Measurements from ENCODE around the gene ZACN. TPM values are rescaled to one million over a fixed set of nuclear protein-coding genes. Genes with fewer than 3 reads are reported as not detected.
"Not testable (repeated sequence)": the region's sequence is repeated elsewhere in the genome, so short reads cannot be mapped to it uniquely, and the experiment has no call there.

Gene ZACN
- total RNA-seq, 2 donors from 2014 or later, result not detected

- H3K27ac ChIP-seq, result no peak overlapping the region
Measured at GRCh38 chr17:76050538-76051467, 28.2 kb upstream of the ZACN start.

GRCh38 chr17:76051561-76051960 is 27.4 kb upstream of the ZACN start:
- H3K4me3 ChIP-seq, result no peak overlapping the region
- H3K9me3 ChIP-seq, result no peaks in the 10 kb centered on the region
- TF ChIP-seq CTCF (IDR thresholded peaks at IDR 0.05), result no peak
- H3K27me3 ChIP-seq (replicated peaks; ENCODE audit: insufficient read depth), result no peaks in the 10 kb centered on the region
- no peak overlapping the region for H3K27ac ChIP-seq
- H3K36me3 ChIP-seq, result peaks cover 50% of the 10 kb centered on the region
- DNase-seq (ENCODE audit: low spot score) (no peak), ATAC-seq (ENCODE audit: insufficient number of reproducible peaks, low FRiP score, low read depth) (no peak)
- H3K4me1 ChIP-seq (ENCODE audit: control insufficient read depth in 1 of 2, low read depth in 2 of 2), result no peaks in the 10 kb centered on the region

More at GRCh38 chr17:76050538-76051467, 28.2 kb upstream of the ZACN start:
- H3K36me3 ChIP-seq, result peaks cover 50% of the 10 kb centered on the region
- H3K9me3 ChIP-seq, result no peaks in the 10 kb centered on the region
- ATAC-seq (ENCODE audit: insufficient number of reproducible peaks, low FRiP score, low read depth) (no peak), DNase-seq (ENCODE audit: low spot score) (no peak)
- H3K27me3 ChIP-seq (replicated peaks; ENCODE audit: insufficient read depth), result no peaks in the 10 kb centered on the region
- TF ChIP-seq CTCF (IDR thresholded peaks at IDR 0.05), result no peak
- no peaks in the 10 kb centered on the region for H3K4me1 ChIP-seq (ENCODE audit: control insufficient read depth in 1 of 2, low read depth in 2 of 2)
- no peak overlapping the region for H3K4me3 ChIP-seq

- no peak for TF ChIP-seq CTCF (IDR thresholded peaks at IDR 0.05)
- DNase-seq (ENCODE audit: low spot score) (no peak), ATAC-seq (ENCODE audit: insufficient number of reproducible peaks, low FRiP score, low read depth) (no peak)
- Histone ChIP-seq H3K27ac (no peak overlapping the region), H3K4me3 (no peak overlapping the region), H3K36me3 (peaks cover 53% of the 10 kb centered on the region), H3K4me1 (ENCODE audit: control insufficient read depth in 1 of 2, low read depth in 2 of 2) (no peaks in the 10 kb centered on the region), H3K27me3 (replicated peaks; ENCODE audit: insufficient read depth) (no peaks in the 10 kb centered on the region), H3K9me3 (no peaks in the 10 kb centered on the region)
Measured at GRCh38 chr17:76053246-76054111, 25.5 kb upstream of the ZACN start.

GRCh38 chr17:76054112-76054476 is 24.9 kb upstream of the ZACN start:
- H3K36me3 ChIP-seq, result peaks cover 53% of the 10 kb centered on the region
- H3K27me3 ChIP-seq (replicated peaks; ENCODE audit: insufficient read depth), result no peaks in the 10 kb centered on the region
- no peaks in the 10 kb centered on the region for H3K9me3 ChIP-seq
- H3K4me1 ChIP-seq (ENCODE audit: control insufficient read depth in 1 of 2, low read depth in 2 of 2), result no peaks in the 10 kb centered on the region
- TF ChIP-seq CTCF (IDR thresholded peaks at IDR 0.05), result no peak
- DNase-seq (ENCODE audit: low spot score) (no peak), ATAC-seq (ENCODE audit: insufficient number of reproducible peaks, low FRiP score, low read depth) (no peak)
- H3K27ac ChIP-seq, result no peak overlapping the region
- H3K4me3 ChIP-seq, result no peak overlapping the region

- no peak for TF ChIP-seq CTCF (IDR thresholded peaks at IDR 0.05)
Measured at GRCh38 chr17:76056882-76057281, 22.1 kb upstream of the ZACN start.

GRCh38 chr17:76058264-76058663 is 20.7 kb upstream of the ZACN start:
- not testable (repeated sequence) for H3K27ac ChIP-seq; H3K27me3 ChIP-seq (replicated peaks; ENCODE audit: insufficient read depth); H3K4me1 ChIP-seq (ENCODE audit: control insufficient read depth in 1 of 2, low read depth in 2 of 2); ATAC-seq (ENCODE audit: insufficient number of reproducible peaks, low FRiP score, low read depth); H3K9me3 ChIP-seq; DNase-seq (ENCODE audit: low spot score); H3K4me3 ChIP-seq
- peaks cover 63% of the 10 kb centered on the region for H3K36me3 ChIP-seq

More at GRCh38 chr17:76056882-76057281, 22.1 kb upstream of the ZACN start:
- DNase-seq (ENCODE audit: low spot score) (no peak), ATAC-seq (ENCODE audit: insufficient number of reproducible peaks, low FRiP score, low read depth) (no peak)
- Histone ChIP-seq H3K27ac (no peak overlapping the region), H3K4me3 (no peak overlapping the region), H3K36me3 (peaks cover 59% of the 10 kb centered on the region), H3K4me1 (ENCODE audit: control insufficient read depth in 1 of 2, low read depth in 2 of 2) (no peaks in the 10 kb centered on the region), H3K9me3 (no peaks in the 10 kb centered on the region), H3K27me3 (replicated peaks; ENCODE audit: insufficient read depth) (no peaks in the 10 kb centered on the region)

All from thoracic aorta (tissue), 2 donors.